ENCODE results near the gene ZDHHC11.
"Not testable (repeated sequence)": the region's sequence is repeated elsewhere in the genome, so short reads cannot be mapped to it uniquely, and the experiment has no call there.

Gene ZDHHC11

GRCh38 chr5:850511-851006 lies at the start of gene ZDHHC11:
Gene ZDHHC11, minus strand, starts transcription at chr5:850986. Its CDS starts 384 bp downstream, at chr5:850602.
- DNase-seq: no peak

DNA sequence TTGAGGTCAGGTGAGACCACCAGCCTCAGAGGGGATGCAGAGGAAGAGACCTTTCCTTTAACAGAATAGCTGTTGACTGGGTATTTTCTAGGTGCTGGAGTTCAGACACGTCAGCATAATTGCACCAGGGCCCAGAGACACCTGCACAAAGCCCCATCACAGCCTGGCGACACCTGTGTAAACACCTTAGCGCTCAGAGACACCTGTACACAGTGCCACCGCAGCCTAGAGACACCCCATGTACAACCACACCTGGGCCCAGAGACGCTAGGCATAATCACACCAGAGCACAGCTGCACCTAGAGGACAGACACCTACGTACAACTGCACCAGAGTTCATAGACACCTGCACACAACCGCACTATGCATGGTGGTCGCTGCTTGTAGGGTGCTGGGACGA lies 42.9 kb upstream of the ZDHHC11 start:
- no peak for DNase-seq

DNA sequence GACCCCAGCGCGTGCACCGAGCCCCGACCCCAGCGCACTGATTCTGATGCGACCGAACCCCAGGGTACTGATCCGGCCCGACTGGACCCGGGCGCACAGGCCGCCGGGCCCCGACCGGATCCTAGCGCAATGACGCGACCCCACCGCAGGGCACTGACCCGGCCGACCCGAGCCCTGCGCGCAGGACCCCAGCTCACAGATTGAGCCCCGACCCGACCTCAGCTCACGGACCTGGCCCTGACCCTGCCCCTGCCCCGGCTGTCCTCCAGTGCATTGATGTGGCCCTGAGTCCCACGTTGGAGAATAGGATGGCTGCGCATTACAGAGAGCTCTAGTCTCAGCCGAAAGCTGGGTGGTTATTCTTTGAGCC lies 42.3 kb upstream of the ZDHHC11 start:
- DNase-seq: no peak

GRCh38 chr5:892394-893136 lies 41.8 kb upstream of the ZDHHC11 start, which contains the start of the genes BRD9 and TRIP13:
Gene BRD9, minus strand, starts transcription at chr5:892801. Its CDS starts 144 bp downstream, at chr5:892657.
Gene TRIP13, plus strand, starts transcription at chr5:892884. Its CDS starts 115 bp downstream, at chr5:892999.
- DNase-seq: peak; percentile 83

- DNase-seq: peak; percentile 4
These were observed 41.1 kb upstream of the ZDHHC11 start for GRCh38 chr5:891837-892393.

DNA sequence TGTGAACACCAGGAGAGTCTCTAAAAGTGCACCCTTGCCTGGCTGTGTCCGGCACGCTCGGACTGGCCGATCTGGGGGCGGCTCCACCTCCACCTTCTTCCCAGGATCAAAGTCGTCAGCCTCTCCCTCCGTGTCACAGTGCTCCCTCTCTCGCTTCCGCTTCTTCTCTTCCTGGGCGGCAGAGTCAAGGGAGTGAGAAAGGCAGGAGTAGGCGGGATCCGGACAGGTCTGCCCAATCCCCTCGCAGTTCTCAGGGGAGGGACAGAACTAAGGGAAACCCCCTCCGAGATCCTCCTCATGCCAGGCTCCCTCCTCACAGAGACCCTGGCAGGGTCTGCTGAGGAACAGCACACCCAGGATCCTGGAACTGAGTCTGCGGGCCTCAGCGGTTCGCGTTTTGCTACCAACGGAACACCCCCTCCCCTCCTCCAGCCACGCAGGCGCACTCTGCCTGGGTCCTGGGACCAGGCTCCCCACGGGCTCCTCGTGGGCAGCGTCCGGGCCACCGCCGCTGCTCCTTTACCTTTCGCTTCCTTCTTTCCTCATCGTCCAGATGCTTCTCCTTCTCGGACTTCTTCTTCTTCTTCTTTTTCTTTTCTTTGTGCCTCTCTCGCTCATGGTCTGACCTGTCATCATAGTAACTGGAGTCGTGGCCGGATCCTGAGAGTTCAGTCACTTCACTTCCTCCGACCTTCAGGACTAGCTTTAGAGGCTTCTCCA lies 40.5 kb upstream of the ZDHHC11 start:
- no peak for DNase-seq

DNA sequence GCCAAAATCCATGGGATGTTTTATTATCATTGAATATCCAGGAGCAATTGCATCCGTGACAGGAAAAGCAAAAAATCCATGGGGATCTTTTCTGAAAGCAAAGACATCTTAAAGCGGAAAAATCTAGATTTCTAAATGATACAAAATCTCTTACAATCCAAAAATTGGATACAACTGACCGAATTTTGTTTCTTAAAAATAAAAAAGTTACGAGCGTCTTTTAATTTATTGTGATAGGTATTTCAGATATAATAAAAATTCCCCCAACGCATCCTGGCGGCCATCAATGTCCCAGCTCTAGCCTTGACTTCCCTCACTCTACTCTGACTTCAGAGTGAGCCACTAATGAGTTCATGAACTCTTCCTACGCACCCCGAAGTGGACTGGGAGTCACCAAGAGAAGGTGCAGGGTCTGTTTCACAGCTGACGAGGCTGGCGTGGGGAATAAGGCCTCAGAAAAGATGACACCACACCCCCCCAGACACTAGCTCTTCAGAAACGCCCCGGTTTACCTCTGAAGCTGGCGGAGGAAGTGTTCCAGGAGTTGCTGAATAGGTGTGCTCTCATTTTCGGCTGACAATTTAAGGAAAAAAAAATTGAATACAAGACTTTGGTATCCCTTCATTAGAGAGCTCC lies 38.4 kb upstream of the ZDHHC11 start:
- no peak for DNase-seq

- DNase-seq: no peak
These were observed 37.9 kb upstream of the ZDHHC11 start for GRCh38 chr5:888638-889035.

DNA sequence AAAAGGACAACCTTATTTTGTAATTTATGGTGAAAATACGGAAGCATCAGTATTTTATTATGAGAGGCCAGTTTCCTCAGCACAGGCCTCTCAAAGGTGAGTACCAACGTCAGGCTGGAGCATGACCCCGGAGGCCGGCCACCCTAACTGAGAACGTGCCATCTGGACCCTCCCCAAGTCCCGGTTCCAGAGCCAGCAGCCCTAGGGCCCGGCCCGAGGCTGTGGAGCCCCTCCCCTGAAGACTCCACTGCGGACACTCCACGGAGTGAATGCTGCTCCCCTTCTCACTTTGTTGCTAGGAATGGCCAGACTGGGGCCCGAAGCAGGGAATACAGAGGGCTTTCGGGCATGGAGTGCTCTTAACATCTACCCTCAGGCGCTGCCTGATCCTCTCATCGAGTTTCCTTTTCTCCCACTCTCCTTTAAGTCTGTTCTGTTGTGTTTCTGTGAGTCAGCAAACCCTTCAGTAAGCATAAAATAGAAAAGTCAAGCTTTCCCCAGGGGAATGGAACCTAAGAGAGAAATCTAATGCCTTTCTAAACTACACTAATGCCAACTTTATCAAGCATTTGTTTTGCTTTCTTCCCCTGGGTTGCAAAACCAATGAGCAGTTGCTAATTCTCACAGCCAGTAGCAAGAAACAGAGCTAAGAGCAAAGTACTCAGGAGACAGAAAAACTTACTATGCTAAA lies 37.3 kb upstream of the ZDHHC11 start:
- DNase-seq: no peak

- no peak for DNase-seq
These were observed 36.0 kb upstream of the ZDHHC11 start for GRCh38 chr5:886716-887325.

DNA sequence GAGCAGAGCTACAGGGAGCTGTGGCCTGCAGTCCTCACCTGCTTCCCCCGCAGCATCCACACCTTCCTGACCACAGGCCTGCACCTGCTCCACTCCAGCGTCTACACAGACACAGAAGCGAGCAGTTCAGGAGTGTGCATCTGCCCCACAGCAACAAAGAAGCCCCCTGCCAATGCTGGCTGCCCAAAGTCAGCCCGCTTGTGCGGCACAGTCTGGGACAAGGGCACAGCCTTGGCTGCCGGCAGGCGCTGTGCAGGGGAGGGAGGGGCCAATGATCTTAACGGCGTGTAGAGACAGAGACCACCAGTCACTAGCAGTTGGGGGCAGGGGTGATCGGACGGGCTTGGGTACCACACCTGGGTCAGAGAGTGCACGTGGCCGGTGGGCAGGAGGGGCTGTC lies 35.2 kb upstream of the ZDHHC11 start:
- no peak for DNase-seq

DNA sequence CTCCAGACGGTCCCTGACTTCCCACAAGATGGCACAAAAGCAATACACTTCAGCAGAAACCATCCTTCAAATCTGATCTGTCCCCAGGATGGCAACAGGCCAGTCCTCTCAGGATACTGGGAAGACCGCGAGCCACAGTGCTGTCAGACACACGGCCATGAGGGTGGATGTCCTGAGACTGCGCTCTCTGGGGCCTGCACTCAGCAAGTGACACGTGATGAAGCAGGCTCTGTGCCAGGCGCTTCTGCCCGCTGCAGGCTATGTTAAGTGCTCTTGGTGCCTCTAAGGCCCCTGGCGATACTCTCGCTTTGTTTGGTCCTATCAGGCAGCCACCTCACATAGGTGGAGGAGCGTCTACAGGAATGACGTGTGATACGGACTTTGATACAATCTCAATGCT lies 34.7 kb upstream of the ZDHHC11 start:
- no peak for DNase-seq

GRCh38 chr5:885127-885442 lies 34.3 kb upstream of the ZDHHC11 start:
- no peak for DNase-seq

DNA sequence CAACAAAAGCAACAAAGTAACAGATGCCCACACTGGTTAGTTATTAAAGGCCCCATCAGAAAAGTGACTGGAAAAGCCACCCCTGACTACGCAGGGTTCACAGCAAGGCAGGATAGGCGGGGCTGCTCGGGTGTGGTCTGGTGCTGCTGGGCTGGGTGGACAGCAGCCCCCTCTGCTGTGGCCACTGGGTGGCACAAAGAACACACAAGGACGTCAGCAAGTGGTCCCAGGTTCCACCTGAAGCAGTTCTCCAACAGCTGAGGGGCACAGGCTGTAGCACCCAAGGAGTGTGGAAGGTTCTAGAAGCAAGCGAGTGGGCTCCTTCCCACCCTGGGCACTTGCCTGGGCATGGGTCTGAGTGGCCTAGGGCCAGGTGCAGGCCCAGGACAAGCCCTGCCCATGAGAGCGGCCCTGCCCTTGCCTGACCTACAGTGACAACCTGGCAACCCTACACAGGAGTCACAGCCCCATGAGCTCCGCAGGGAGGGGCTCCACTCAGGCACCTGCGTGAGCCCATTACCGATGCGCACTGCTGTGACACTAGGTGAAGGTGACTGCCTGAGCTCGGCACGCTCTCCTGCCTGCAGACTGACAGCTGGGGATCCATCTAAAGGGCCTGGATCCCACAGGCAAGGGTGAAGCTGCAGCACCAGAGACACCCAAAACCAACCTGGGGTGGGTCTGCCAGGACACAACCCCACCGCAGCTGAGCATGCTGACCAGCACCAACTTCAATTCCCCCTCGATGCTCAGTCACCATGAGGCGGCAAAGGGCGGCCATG lies 33.8 kb upstream of the ZDHHC11 start:
- DNase-seq: no peak

- no peak for DNase-seq
These were observed 32.8 kb upstream of the ZDHHC11 start for GRCh38 chr5:883475-884181.

DNA sequence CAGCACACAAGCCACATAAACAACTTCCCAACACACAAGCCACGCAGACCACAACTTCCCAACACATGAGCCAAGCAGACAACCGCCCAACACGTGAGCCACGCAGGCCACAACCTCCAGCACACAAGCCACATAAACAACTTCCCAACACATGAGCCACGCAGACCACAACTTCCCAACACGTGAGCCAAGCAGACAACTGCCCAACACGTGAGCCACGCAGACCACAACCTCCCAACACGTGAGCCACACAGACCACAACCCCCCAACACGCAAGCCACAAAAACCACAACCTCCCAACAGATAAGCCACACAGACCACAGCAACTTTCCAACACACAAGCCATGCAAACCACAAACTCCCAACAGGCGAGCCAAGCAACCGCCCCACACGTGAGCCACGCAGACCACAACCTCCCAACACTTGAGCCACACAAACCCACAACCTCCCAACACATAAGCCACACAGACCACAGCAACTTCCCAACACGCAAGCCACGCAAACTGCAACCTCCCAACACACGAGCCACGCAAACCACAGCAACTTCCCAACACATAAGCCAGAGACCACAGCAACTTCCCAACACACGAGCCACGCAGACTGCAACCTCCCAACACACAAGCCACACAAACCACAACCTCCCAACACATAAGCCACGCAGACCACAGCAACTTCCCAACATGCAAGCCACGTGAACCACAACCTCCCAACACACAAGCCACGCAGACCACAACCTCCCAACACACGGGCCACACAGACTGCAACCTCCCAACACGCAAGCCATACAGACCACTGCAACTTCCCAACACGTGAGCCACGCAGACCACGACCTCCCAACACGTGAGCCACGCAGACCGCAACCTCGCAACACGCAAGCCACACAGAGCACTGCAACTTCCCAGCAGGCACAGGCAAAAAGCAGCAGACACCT lies 31.7 kb upstream of the ZDHHC11 start:
- DNase-seq: peak; percentile 25

GRCh38 chr5:881551-881935 lies 30.8 kb upstream of the ZDHHC11 start:
- no peak for DNase-seq

- DNase-seq: no peak
These were observed 30.2 kb upstream of the ZDHHC11 start for GRCh38 chr5:880816-881550.

GRCh38 chr5:878677-879076 lies 27.9 kb upstream of the ZDHHC11 start:
- not testable (repeated sequence) for DNase-seq

All from CD4-positive, alpha-beta T cell treated with Interleukin-12 subunit alpha and Interleukin-12 subunit beta, for 1 hour (primary cell).